Mesendoderm (in vitro differentiated cells): Measurements from ENCODE around the gene TRMT11.

Experiments
- DNase-seq: peaks from one replicate; pipeline ENCODE4 v3.0.0; 2013
- H2AK5ac ChIP-seq: 2 replicates; pipeline ENCODE4 v1.6.1; 2013; ENCODE audit warnings: low read length, inconsistent platforms
- H2BK120ac ChIP-seq: 2 replicates; pipeline ENCODE4 v1.6.1; 2013; ENCODE audit warnings: low read depth, mild to moderate bottlenecking, low read length, moderate library complexity, mixed read lengths
- H2BK15ac ChIP-seq: replicated peaks from 2 replicates; pipeline ENCODE4 v1.6.1; 2013; ENCODE audit warnings: low read depth, mild to moderate bottlenecking, moderate library complexity
- H2BK5ac ChIP-seq: 2 replicates; pipeline ENCODE4 v1.6.1; 2013; ENCODE audit warnings: low read length, inconsistent platforms
- H3K18ac ChIP-seq: 2 replicates; pipeline ENCODE4 v1.6.1; 2013; ENCODE audit warnings: mild to moderate bottlenecking, low read length, mixed read lengths
- H3K23ac ChIP-seq: one replicate; pipeline ENCODE4 v1.6.1; 2013; ENCODE audit warnings: low read length
- H3K27ac ChIP-seq: 2 replicates; pipeline ENCODE4 v1.5.1; 2013; ENCODE audit warnings: low read depth, mild to moderate bottlenecking, inconsistent platforms, low read length, moderate library complexity
- H3K27me3 ChIP-seq: 2 replicates; pipeline ENCODE4 v1.6.1; 2013; ENCODE audit warnings: low read length, control low read depth, mild to moderate bottlenecking, inconsistent platforms; ENCODE audit not compliant: insufficient read depth, poor library complexity
- H3K36me3 ChIP-seq: 2 replicates; pipeline ENCODE4 v1.6.1; 2013; ENCODE audit warnings: low read length, inconsistent platforms; ENCODE audit not compliant: control insufficient read depth, insufficient read depth
- H3K4ac ChIP-seq: one replicate; pipeline ENCODE4 v1.6.1; 2013; ENCODE audit warnings: low read depth, mild to moderate bottlenecking, low read length, moderate library complexity
- H3K4me1 ChIP-seq: 2 replicates; pipeline ENCODE4 v1.6.1; 2013; ENCODE audit warnings: low read depth, low read length, inconsistent platforms; ENCODE audit not compliant: control insufficient read depth
- H3K4me2 ChIP-seq: 2 replicates; pipeline ENCODE4 v1.6.1; 2013; ENCODE audit warnings: low read length
- H3K4me3 ChIP-seq: 2 replicates; pipeline ENCODE4 v1.5.1; 2013; ENCODE audit warnings: mild to moderate bottlenecking, low read length
- H3K56ac ChIP-seq: one replicate; pipeline ENCODE4 v1.6.1; 2013; ENCODE audit warnings: low read length
- H3K79me1 ChIP-seq: 2 replicates; pipeline ENCODE4 v1.6.1; 2013; ENCODE audit warnings: low read length, inconsistent platforms
- H3K79me2 ChIP-seq: 2 replicates; pipeline ENCODE4 v1.6.1; 2013; ENCODE audit warnings: mild to moderate bottlenecking, low read length; ENCODE audit not compliant: control insufficient read depth, insufficient read depth
- H3K9ac ChIP-seq: 2 replicates; pipeline ENCODE4 v1.6.1; 2013; ENCODE audit warnings: low read length, inconsistent platforms
- H4K5ac ChIP-seq: one replicate; pipeline ENCODE4 v1.6.1; 2013; ENCODE audit warnings: low read length
- H4K8ac ChIP-seq: one replicate; pipeline ENCODE4 v1.6.1; 2013; ENCODE audit warnings: low read depth, mild to moderate bottlenecking, control low read depth, low read length, moderate library complexity
- WGBS: extraction: QIAGEN DNeasy Blood & Tissue Kit; methylation state at CpG from one replicate; pipeline ENCODE4 v1.1.7; 2013; ENCODE audit warnings: low lambda C conversion rate, missing lambda C conversion rate; ENCODE audit not compliant: insufficient coverage; ENCODE audit errors: extremely low coverage; 5-methylcytosine and 5-hydroxymethylcytosine counted together

TRMT11 gene

GRCh38 chr6:126042001-126042419 lies 55.7 kb downstream of the TRMT11 start:
- Histone ChIP-seq H3K4me3 (no peak overlapping the region), H2BK120ac (no peak overlapping the region), H3K4me2 (no peak overlapping the region), H3K27ac (no peak overlapping the region), H2AK5ac (no peak overlapping the region), H3K9ac (no peak overlapping the region), H3K27me3 (no peaks in the 10 kb centered on the region), H3K56ac (no peak overlapping the region), H3K4ac (no peak overlapping the region), H3K36me3 (no peaks in the 10 kb centered on the region), H4K5ac (no peak overlapping the region), H4K8ac (no peak overlapping the region), H2BK15ac (no peak overlapping the region), H3K23ac (no peak overlapping the region), H3K79me2 (no peaks in the 10 kb centered on the region), H2BK5ac (no peak overlapping the region), H3K4me1 (no peaks in the 10 kb centered on the region), H3K18ac (no peak overlapping the region), H3K79me1 (peaks cover 2% of the 10 kb centered on the region)
- no peak for DNase-seq
- WGBS: no CpG with 5 or more reads among the region's 1 CpG

GRCh38 chr6:126047648-126048047 lies 61.3 kb downstream of the TRMT11 start:
- Histone ChIP-seq H3K4me1 (no peaks in the 10 kb centered on the region), H3K23ac (no peak overlapping the region), H2BK15ac (no peak overlapping the region), H3K27ac (no peak overlapping the region), H3K4me2 (no peak overlapping the region), H2AK5ac (no peak overlapping the region), H4K8ac (no peak overlapping the region), H3K56ac (no peak overlapping the region), H2BK5ac (no peak overlapping the region), H3K9ac (no peak overlapping the region), H3K79me1 (peaks cover 2% of the 10 kb centered on the region), H3K18ac (no peak overlapping the region), H3K79me2 (no peaks in the 10 kb centered on the region), H3K27me3 (no peaks in the 10 kb centered on the region), H3K36me3 (peaks cover 1% of the 10 kb centered on the region), H2BK120ac (no peak overlapping the region), H3K4ac (no peak overlapping the region), H4K5ac (no peak overlapping the region), H3K4me3 (no peak overlapping the region)
- WGBS: no CpG with 5 or more reads among the region's 7 CpGs
- no peak for DNase-seq

GRCh38 chr6:126048635-126049034 lies 62.3 kb downstream of the TRMT11 start:
- Histone ChIP-seq H2BK5ac (no peak overlapping the region), H2BK15ac (no peak overlapping the region), H3K36me3 (peaks cover 5% of the 10 kb centered on the region), H3K27ac (no peak overlapping the region), H3K9ac (no peak overlapping the region), H3K4ac (no peak overlapping the region), H3K18ac (no peak overlapping the region), H4K8ac (no peak overlapping the region), H3K23ac (no peak overlapping the region), H2BK120ac (no peak overlapping the region), H2AK5ac (no peak overlapping the region), H3K79me1 (peaks cover 2% of the 10 kb centered on the region), H3K4me3 (no peak overlapping the region), H3K56ac (no peak overlapping the region), H3K27me3 (no peaks in the 10 kb centered on the region), H3K4me1 (no peaks in the 10 kb centered on the region), H4K5ac (no peak overlapping the region), H3K79me2 (no peaks in the 10 kb centered on the region), H3K4me2 (no peak overlapping the region)
- WGBS: no CpG with 5 or more reads among the region's 4 CpGs
- no peak for DNase-seq

GRCh38 chr6:126050795-126051194 lies 64.5 kb downstream of the TRMT11 start:
- Histone ChIP-seq H3K56ac (no peak overlapping the region), H3K9ac (no peak overlapping the region), H2BK120ac (no peak overlapping the region), H3K23ac (no peak overlapping the region), H2BK5ac (no peak overlapping the region), H3K27ac (no peak overlapping the region), H3K79me2 (no peaks in the 10 kb centered on the region), H3K4me1 (no peaks in the 10 kb centered on the region), H3K4ac (no peak overlapping the region), H4K8ac (no peak overlapping the region), H3K4me3 (no peak overlapping the region), H3K4me2 (no peak overlapping the region), H2BK15ac (no peak overlapping the region), H3K18ac (no peak overlapping the region), H4K5ac (no peak overlapping the region), H2AK5ac (no peak overlapping the region), H3K36me3 (peaks cover 5% of the 10 kb centered on the region), H3K27me3 (no peaks in the 10 kb centered on the region), H3K79me1 (no peaks in the 10 kb centered on the region)
- WGBS: no CpG with 5 or more reads among the region's 1 CpG
- DNase-seq: no peak

- H3K27me3 ChIP-seq: no peaks in the 10 kb centered on the region
- no peak overlapping the region for H2BK15ac ChIP-seq
- H4K8ac ChIP-seq: no peak overlapping the region
- H3K79me2 ChIP-seq: no peaks in the 10 kb centered on the region
- H3K23ac ChIP-seq: no peak overlapping the region
- no CpG with 5 or more reads among the region's 3 CpGs for WGBS
- H4K5ac ChIP-seq: no peak overlapping the region
- H3K4ac ChIP-seq: no peak overlapping the region
- H3K56ac ChIP-seq: no peak overlapping the region
- H2AK5ac ChIP-seq: no peak overlapping the region
- peaks cover 5% of the 10 kb centered on the region for H3K36me3 ChIP-seq
- DNase-seq: no peak
- H2BK5ac ChIP-seq: no peak overlapping the region
- H3K4me2 ChIP-seq: no peak overlapping the region
- no peak overlapping the region for H3K27ac ChIP-seq
- no peaks in the 10 kb centered on the region for H3K4me1 ChIP-seq
- H3K4me3 ChIP-seq: no peak overlapping the region
- H2BK120ac ChIP-seq: no peak overlapping the region
- H3K79me1 ChIP-seq: no peaks in the 10 kb centered on the region
- H3K9ac ChIP-seq: no peak overlapping the region
- H3K18ac ChIP-seq: no peak overlapping the region
Measured at GRCh38 chr6:126051791-126052190, 65.5 kb downstream of the TRMT11 start.

- Histone ChIP-seq H3K27me3 (no peaks in the 10 kb centered on the region), H4K8ac (no peak overlapping the region), H3K56ac (no peak overlapping the region), H3K9ac (no peak overlapping the region), H3K4me1 (no peaks in the 10 kb centered on the region), H3K23ac (no peak overlapping the region), H2BK120ac (no peak overlapping the region), H3K79me1 (no peaks in the 10 kb centered on the region), H3K36me3 (peaks cover 5% of the 10 kb centered on the region), H3K18ac (no peak overlapping the region), H3K79me2 (no peaks in the 10 kb centered on the region), H2AK5ac (no peak overlapping the region), H3K4ac (no peak overlapping the region), H2BK15ac (no peak overlapping the region), H3K4me2 (no peak overlapping the region), H3K4me3 (no peak overlapping the region), H3K27ac (no peak overlapping the region), H2BK5ac (no peak overlapping the region), H4K5ac (no peak overlapping the region)
- DNase-seq: no peak
- no CpG with 5 or more reads among the region's 1 CpG for WGBS
Measured at GRCh38 chr6:126052485-126052884, 66.1 kb downstream of the TRMT11 start.
